HCT116 (cell line): Measurements from ENCODE around the gene CCDC192. TPM values are rescaled to one million over a fixed set of nuclear protein-coding genes. Genes with fewer than 3 reads are reported as not detected.

Experiments
- ATAC-seq: fragments of 200-7000 bp; cut with Tn5 transposase; 2 replicates; pipeline ENCODE4 v1.9.1; 2020; ENCODE audit warnings: mild to moderate bottlenecking, moderate library complexity
- BruUV-seq: library from RNA; stranded (reverse); fragments of 400-500 nt; replicated peaks from 2 replicates; lab custom pipeline; 2021; lab: Mats Ljungman, UMichigan
- CTCF ChIA-PET: fragments of 300-600 bp; sonication (Branson Sonifier 250); formaldehyde crosslinking; loops from one replicate; lab custom pipeline; 2021; ENCODE audit warnings: antibody characterized with exemption; lab: Charles Lee
- POLR2A ChIA-PET: fragments of 300-600, 350-600 bp; sonication (Branson Sonifier 250); formaldehyde crosslinking; loops from one replicate; lab custom pipeline; 2021; ENCODE audit warnings: antibody characterized with exemption; lab: Charles Lee
- RAD21 ChIA-PET, 2 experiments: fragments of 300-600 bp; sonication (Branson Sonifier 250); formaldehyde crosslinking; loops; one replicate each; lab custom pipeline; 2023; ENCODE audit warnings: low total read pairs in 2 of 2; ENCODE audit not compliant: uncharacterized antibody in 2 of 2, unreplicated experiment in 2 of 2, low non-redundant PET in 1 of 2; lab: Charles Lee
- DNase-seq: peaks from one replicate; pipeline ENCODE4 v3.0.0-alpha.2; 2010; ENCODE audit warnings: low read depth, low spot score
- H2AFZ ChIP-seq: fragments of 200-600 bp; shearing (Covaris generic), sonication (generic); 2 replicates; pipeline ENCODE4 v1.6.1; 2017; ENCODE audit warnings: low read depth, mixed run types, mixed read lengths, antibody characterized with exemption, low read length; ENCODE audit not compliant: poor library complexity, severe bottlenecking
- H3K27ac ChIP-seq: 2 replicates; pipeline ENCODE4 v1.5.1; 2012; ENCODE audit warnings: low read depth, low read length
- H3K27me3 ChIP-seq: fragments of 200-600 bp; sonication (generic); 2 replicates; pipeline ENCODE4 v1.6.1; 2016; ENCODE audit warnings: mixed run types, low read length, mixed read lengths; ENCODE audit not compliant: insufficient read depth
- H3K36me3 ChIP-seq, 2 experiments: fragments of 200-500 bp in 1 of 2; fragments of 200-600 bp in 1 of 2; sonication (Bioruptor generic) in 1 of 2; sonication (generic) in 1 of 2; 2 replicates each; pipeline versions ENCODE4 v1.5.1 to v1.6.1; 2014 to 2016; ENCODE audit warnings: low read length in 2 of 2, inconsistent platforms in 1 of 2, mixed read lengths in 1 of 2, mixed run types in 1 of 2; ENCODE audit not compliant: insufficient read depth in 2 of 2, control insufficient read depth in 1 of 2
- H3K4me1 ChIP-seq, 2 experiments: fragments of 200-600 bp in 1 of 2; sonication (generic) in 1 of 2; 2 replicates each; pipeline versions ENCODE4 v1.5.1 to v1.6.1; 2012 to 2017; ENCODE audit warnings: low read length in 2 of 2, inconsistent platforms in 1 of 2, mild to moderate bottlenecking in 1 of 2, mixed read lengths in 1 of 2, mixed run types in 1 of 2, moderate library complexity in 1 of 2; ENCODE audit not compliant: insufficient read depth in 2 of 2, control insufficient read depth in 1 of 2
- H3K4me2 ChIP-seq: fragments of 200-600 bp; sonication (generic); 2 replicates; pipeline ENCODE4 v1.6.1; 2017; ENCODE audit warnings: mixed run types, low read length, mixed read lengths
- H3K4me3 ChIP-seq, 2 experiments: fragments of 200-600 bp in 1 of 2; sonication (generic) in 1 of 2; replicated peaks in 1 of 2; 2 replicates each; pipeline ENCODE4 v1.5.1; 2011 to 2016; ENCODE audit warnings: low read length in 2 of 2, control low read depth in 1 of 2, low read depth in 1 of 2, mild to moderate bottlenecking in 1 of 2, mixed read lengths in 1 of 2, mixed run types in 1 of 2
- H3K79me2 ChIP-seq: fragments of 200-600 bp; sonication (generic); 2 replicates; pipeline ENCODE4 v1.6.1; 2017; ENCODE audit warnings: mild to moderate bottlenecking, mixed run types, low read length, moderate library complexity, mixed read lengths; ENCODE audit not compliant: insufficient read depth
- H3K9ac ChIP-seq: fragments of 200-600 bp; sonication (generic); 2 replicates; pipeline ENCODE4 v1.6.1; 2016; ENCODE audit warnings: low read length, mixed read lengths
- H3K9me2 ChIP-seq: fragments of 200-600 bp; sonication (generic), shearing (Covaris generic); 2 replicates; pipeline ENCODE4 v1.6.1; 2017; ENCODE audit warnings: mixed run types, mild to moderate bottlenecking, moderate library complexity; ENCODE audit not compliant: insufficient read depth
- H3K9me3 ChIP-seq, 2 experiments: fragments of 200-500 bp in 1 of 2; fragments of 200-600 bp in 1 of 2; sonication (Bioruptor generic) in 1 of 2; sonication (generic) in 1 of 2; 2 replicates each; pipeline ENCODE4 v1.6.1; 2014 to 2017; ENCODE audit warnings: low read length in 2 of 2, mixed read lengths in 2 of 2, inconsistent platforms in 1 of 2, low read depth in 1 of 2, mild to moderate bottlenecking in 1 of 2, mixed run types in 1 of 2, moderate library complexity in 1 of 2; ENCODE audit not compliant: control insufficient read depth in 1 of 2, insufficient read depth in 1 of 2
- H4K20me1 ChIP-seq: fragments of 200-600 bp; sonication (generic), shearing (Covaris generic); 2 replicates; pipeline ENCODE4 v1.6.1; 2017; ENCODE audit warnings: mixed run types, mild to moderate bottlenecking, moderate library complexity; ENCODE audit not compliant: insufficient read depth
- CBX3 ChIP-seq: IDR thresholded peaks from 2 replicates; pipeline ENCODE4 v1.6.1; 2012; ENCODE audit warnings: low read depth
- CTCF ChIP-seq, 3 experiments: fragments of 200-600 bp in 1 of 3; sonication (generic) in 1 of 3; IDR thresholded peaks in 2 of 3; conservative IDR thresholded peaks in 1 of 3; 2 replicates each; pipeline ENCODE4 v1.5.1; 2012 to 2017; ENCODE audit warnings: low read depth in 2 of 3, low read length in 2 of 3, antibody characterized with exemption in 1 of 3, borderline replicate concordance in 1 of 3, control low read depth in 1 of 3, mild to moderate bottlenecking in 1 of 3, mixed read lengths in 1 of 3, mixed run types in 1 of 3, moderate library complexity in 1 of 3; ENCODE audit not compliant: insufficient read depth in 1 of 3
- ELF1 ChIP-seq: IDR thresholded peaks from 2 replicates; pipeline ENCODE4 v1.6.1; 2012; ENCODE audit warnings: low read depth, borderline replicate concordance
- EZH2phosphoT487 ChIP-seq: fragments of 200-600 bp; IDR thresholded peaks from 2 replicates; pipeline ENCODE4 v1.6.1; 2018; ENCODE audit warnings: antibody characterized with exemption, borderline replicate concordance
- MAX ChIP-seq: IDR thresholded peaks from 2 replicates; pipeline ENCODE4 v1.6.1; 2012
- RAD21 ChIP-seq: IDR thresholded peaks from 2 replicates; pipeline ENCODE4 v1.6.1; 2012; ENCODE audit warnings: low read depth, mild to moderate bottlenecking
- REST ChIP-seq: IDR thresholded peaks from 2 replicates; pipeline ENCODE4 v1.6.1; 2012; ENCODE audit warnings: low read depth
- SIN3A ChIP-seq: IDR thresholded peaks from 2 replicates; pipeline ENCODE4 v1.6.1; 2012; ENCODE audit warnings: low read depth
- SP1 ChIP-seq: IDR thresholded peaks from 2 replicates; pipeline ENCODE4 v1.6.1; 2012; ENCODE audit warnings: low read depth
- SRF ChIP-seq: IDR thresholded peaks from 2 replicates; pipeline ENCODE4 v1.6.1; 2012; ENCODE audit warnings: low read depth
- TCF7L2 ChIP-seq: IDR thresholded peaks from 2 replicates; pipeline ENCODE4 v1.7.0; 2011; ENCODE audit warnings: borderline replicate concordance, inconsistent platforms; ENCODE audit not compliant: insufficient read depth, insufficient read length; ENCODE audit errors: extremely low read depth
- YY1 ChIP-seq: IDR thresholded peaks from 2 replicates; pipeline ENCODE4 v1.6.1; 2011; ENCODE audit warnings: low read length, low read depth, moderate library complexity, mild to moderate bottlenecking; ENCODE audit not compliant: insufficient replicate concordance; ENCODE audit errors: extremely low read depth
- ZBTB33 ChIP-seq: IDR thresholded peaks from 2 replicates; pipeline ENCODE4 v1.6.1; 2011; ENCODE audit warnings: mild to moderate bottlenecking, low read length, moderate library complexity; ENCODE audit not compliant: insufficient replicate concordance; ENCODE audit errors: extremely low read depth
- ZFX ChIP-seq: fragments of 450-650 bp; IDR thresholded peaks from 2 replicates; pipeline ENCODE4 v1.6.1; 2017
- intact Hi-C: fragments of 100-400 bp; cut with micrococcal nuclease; formaldehyde crosslinking; loops from 2 replicates; pipeline ENCODE4 v1.10.0; 2022
- total RNA-seq: library from RNA; stranded (reverse); gene quantifications from one replicate; pipeline ENCODE4 v1.2.1, GENCODE V29; 2021; ENCODE audit not compliant: unreplicated experiment

The CCDC192 gene
- total RNA-seq, 1 experiment from 2014 or later = not detected

GRCh38 chr5:127814588-127814973 lies 111.4 kb downstream of the CCDC192 start:
- no peaks in the 10 kb centered on the region for H3K9me2 ChIP-seq
- 0 out of 2 replicates have a peak overlapping the region, but pooled peaks have one; percentile 61 for H3K4me2 ChIP-seq
- no peaks in the 10 kb centered on the region for H3K9me3 ChIP-seq
- H2AFZ ChIP-seq = peak overlapping the region; percentile 84
- no peaks in the 10 kb centered on the region for H3K27me3 ChIP-seq
- no peak overlapping the region for H3K4me3 ChIP-seq
- no peaks in the 10 kb centered on the region for H3K36me3 ChIP-seq
- TF ChIP-seq ZBTB33 (no peak), SIN3A (no peak), SRF (no peak), CTCF (IDR thresholded peaks at IDR 0.05 in 2 of 3, conservative IDR thresholded peaks at IDR 0.05 in 1 of 3; ENCODE audit: borderline replicate concordance in 1 of 3, insufficient read depth in 1 of 3, low read depth in 2 of 3, low read length in 2 of 3) (no peak), SP1 (no peak), CBX3 (no peak), EZH2phosphoT487 (no peak), ZFX (no peak), YY1 (no peak), REST (no peak), RAD21 (no peak), ELF1 (no peak), TCF7L2 (no peak), MAX (no peak)
- TF ChIP-seq, all 23 proteins: peak for 0
- ChIA-PET CTCF (no interaction called here), RAD21 (no interaction called here), POLR2A (no interaction called here)
- no TSS peak for BruUV-seq
- intact Hi-C loops = loop anchor here (5.0 kb wide), 1 partner anchor 137 kb away; no protein-coding TSS in a partner anchor
- DNase-seq (no peak), ATAC-seq (no peak)
- H4K20me1 ChIP-seq = no peaks in the 10 kb centered on the region
- H3K79me2 ChIP-seq = no peaks in the 10 kb centered on the region
- no peak overlapping the region for H3K27ac ChIP-seq
- no peak overlapping the region for H3K9ac ChIP-seq
- peaks cover 12 to 23% of the 10 kb centered on the region in 2 experiments; a peak in 3 of 4 replicates for H3K4me1 ChIP-seq
